HEK293 (cell line): Measurements from ENCODE around the gene WDPCP.

ENCODE experiments used
- CTCF ChIA-PET: fragments of 350-600 bp; formaldehyde crosslinking; extraction: SDS; loops from one replicate; lab custom pipeline; 2021; ENCODE audit warnings: antibody characterized with exemption; lab: Yijun Ruan, JAX
- POLR2A ChIA-PET: fragments of 300-600 bp; formaldehyde crosslinking; extraction: SDS; loops from one replicate; lab custom pipeline; 2020; ENCODE audit warnings: antibody characterized with exemption, inconsistent platforms; lab: Yijun Ruan, JAX
- H3K27ac ChIP-seq: fragments of 200-500 bp; sonication (Bioruptor generic); 2 replicates; pipeline ENCODE4 v1.5.1; 2014; ENCODE audit warnings: low read depth, low read length, control low read depth, inconsistent platforms; ENCODE audit errors: extremely low read depth
- H3K36me3 ChIP-seq, 2 experiments: fragments of 200-500 bp in 1 of 2; sonication (Bioruptor generic) in 1 of 2; 1 replicate in 1 of 2; 2 replicates in 1 of 2; pipeline ENCODE4 v1.5.1; 2014 to 2017; ENCODE audit warnings: inconsistent platforms in 2 of 2, low read length in 2 of 2; ENCODE audit not compliant: control insufficient read depth in 2 of 2, insufficient read depth in 1 of 2
- H3K4me1 ChIP-seq: fragments of 200-500 bp; sonication (Bioruptor generic); 2 replicates; pipeline ENCODE4 v1.5.1; 2014; ENCODE audit warnings: mild to moderate bottlenecking, low read length, inconsistent platforms; ENCODE audit not compliant: control insufficient read depth, insufficient read depth
- H3K4me3 ChIP-seq: 2 replicates; pipeline ENCODE4 v1.5.1; 2011; ENCODE audit warnings: low read depth, mild to moderate bottlenecking, control low read depth, low read length, moderate library complexity
- H3K9me3 ChIP-seq: fragments of 200-500 bp; sonication (Bioruptor generic); 2 replicates; pipeline ENCODE4 v1.5.1; 2014; ENCODE audit warnings: low read depth, low read length, inconsistent platforms; ENCODE audit not compliant: control insufficient read depth, insufficient read depth
- INSM2 ChIP-seq: fragments of 450-650 bp; formaldehyde crosslinking; IDR thresholded peaks from 2 replicates; pipeline ENCODE4 v1.5.1; 2016; ENCODE audit warnings: missing biosample characterization, missing genetic modification characterization
- KLF1 ChIP-seq: fragments of 450-650 bp; formaldehyde crosslinking; IDR thresholded peaks from 2 replicates; pipeline ENCODE4 v1.5.1; 2016; ENCODE audit warnings: missing biosample characterization, missing genetic modification characterization
- KLF10 ChIP-seq: fragments of 450-650 bp; IDR thresholded peaks from 2 replicates; pipeline ENCODE4 v1.5.1; 2018; ENCODE audit warnings: missing biosample characterization, mild to moderate bottlenecking, missing genetic modification characterization
- MYNN ChIP-seq: fragments of 450-650 bp; formaldehyde crosslinking; IDR thresholded peaks from 2 replicates; pipeline ENCODE4 v1.5.1; 2016; ENCODE audit warnings: missing biosample characterization, missing genetic modification characterization, borderline replicate concordance
- MZF1 ChIP-seq: fragments of 450-650 bp; formaldehyde crosslinking; IDR thresholded peaks from 2 replicates; pipeline ENCODE4 v1.5.1; 2017; ENCODE audit warnings: missing biosample characterization, missing genetic modification characterization, borderline replicate concordance
- ZBTB17 ChIP-seq: fragments of 450-650 bp; formaldehyde crosslinking; IDR thresholded peaks from 2 replicates; pipeline ENCODE4 v1.5.1; 2016; ENCODE audit warnings: missing biosample characterization, missing genetic modification characterization
- ZBTB7A ChIP-seq: fragments of 450-650 bp; formaldehyde crosslinking; IDR thresholded peaks from 2 replicates; pipeline ENCODE4 v1.5.1; 2016; ENCODE audit warnings: low read depth, missing biosample characterization, missing genetic modification characterization
- ZFP69B ChIP-seq: fragments of 450-650 bp; formaldehyde crosslinking; IDR thresholded peaks from 2 replicates; pipeline ENCODE4 v1.5.1; 2016; ENCODE audit warnings: missing biosample characterization, missing genetic modification characterization
- ZNF132 ChIP-seq: fragments of 450-650 bp; formaldehyde crosslinking; IDR thresholded peaks from 2 replicates; pipeline ENCODE4 v1.5.1; 2017; ENCODE audit warnings: missing biosample characterization, missing genetic modification characterization, borderline replicate concordance
- ZNF146 ChIP-seq: fragments of 450-650 bp; formaldehyde crosslinking; IDR thresholded peaks from 2 replicates; pipeline ENCODE4 v1.5.1; 2016; ENCODE audit warnings: missing biosample characterization, missing genetic modification characterization
- ZNF175 ChIP-seq: fragments of 450-650 bp; formaldehyde crosslinking; IDR thresholded peaks from 2 replicates; pipeline ENCODE4 v1.5.1; 2016; ENCODE audit warnings: missing biosample characterization, missing genetic modification characterization
- ZNF274 ChIP-seq, 2 experiments: fragments of 200-500 bp in 1 of 2; fragments of 450-650 bp in 1 of 2; sonication (Bioruptor generic) in 1 of 2; formaldehyde crosslinking in 1 of 2; IDR thresholded peaks; 2 replicates each; pipeline versions ENCODE4 v1.5.1 to v1.6.1; 2014 to 2016; ENCODE audit warnings: borderline replicate concordance in 1 of 2, inconsistent platforms in 1 of 2, low read length in 1 of 2, missing biosample characterization in 1 of 2, missing genetic modification characterization in 1 of 2
- ZNF416 ChIP-seq: fragments of 450-650 bp; formaldehyde crosslinking; IDR thresholded peaks from 2 replicates; pipeline ENCODE4 v1.5.1; 2016; ENCODE audit warnings: missing biosample characterization, missing genetic modification characterization
- ZNF473 ChIP-seq: fragments of 450-650 bp; formaldehyde crosslinking; IDR thresholded peaks from 2 replicates; pipeline ENCODE4 v1.5.1; 2017; ENCODE audit warnings: missing biosample characterization, missing genetic modification characterization
- ZNF521 ChIP-seq: fragments of 450-650 bp; formaldehyde crosslinking; IDR thresholded peaks from 2 replicates; pipeline ENCODE4 v1.5.1; 2017; ENCODE audit warnings: missing biosample characterization, mild to moderate bottlenecking, missing genetic modification characterization
- ZNF558 ChIP-seq: fragments of 450-650 bp; formaldehyde crosslinking; IDR thresholded peaks from 2 replicates; pipeline ENCODE4 v1.5.1; 2016; ENCODE audit warnings: missing biosample characterization, missing genetic modification characterization
- ZNF664 ChIP-seq: fragments of 450-650 bp; formaldehyde crosslinking; IDR thresholded peaks from 2 replicates; pipeline ENCODE4 v1.5.1; 2016; ENCODE audit warnings: missing biosample characterization, missing genetic modification characterization
- ZNF692 ChIP-seq: fragments of 450-650 bp; formaldehyde crosslinking; IDR thresholded peaks from 2 replicates; pipeline ENCODE4 v1.5.1; 2016; ENCODE audit warnings: missing biosample characterization, missing genetic modification characterization
- ZNF843 ChIP-seq: fragments of 450-650 bp; formaldehyde crosslinking; IDR thresholded peaks from 2 replicates; pipeline ENCODE4 v1.5.1; 2016; ENCODE audit warnings: missing biosample characterization, missing genetic modification characterization
- ZSCAN18 ChIP-seq: fragments of 450-650 bp; formaldehyde crosslinking; IDR thresholded peaks from 2 replicates; pipeline ENCODE4 v1.5.1; 2016; ENCODE audit warnings: missing biosample characterization, missing genetic modification characterization
- ZXDB ChIP-seq: fragments of 450-650 bp; formaldehyde crosslinking; IDR thresholded peaks from 2 replicates; pipeline ENCODE4 v1.5.1; 2016; ENCODE audit warnings: missing biosample characterization, missing genetic modification characterization

The WDPCP gene

GRCh38 chr2:63270717-63271116 lies 317.6 kb downstream of the WDPCP start:
- Histone ChIP-seq H3K9me3 (no peaks in the 10 kb centered on the region), H3K27ac (no peak overlapping the region), H3K4me1 (no peaks in the 10 kb centered on the region), H3K4me3 (no peak overlapping the region), H3K36me3 (no peaks in the 10 kb centered on the region)
- POLR2A ChIA-PET, result no interaction called here
- TF ChIP-seq ZFP69B (tag by site-specific recombination) (no peak), ZNF664 (tag by site-specific recombination) (no peak), ZSCAN18 (tag by site-specific recombination) (no peak), ZNF473 (tag by site-specific recombination) (no peak), INSM2 (tag by site-specific recombination) (no peak), ZNF558 (tag by site-specific recombination) (no peak)
- CTCF ChIA-PET, result no interaction called here

GRCh38 chr2:63268946-63269345 lies 319.3 kb downstream of the WDPCP start:
- TF ChIP-seq ZNF146 (tag by site-specific recombination) (no peak), KLF10 (no peak), ZNF843 (tag by site-specific recombination) (no peak), ZNF274 (IDR thresholded peaks at IDR 0.05; ENCODE audit: low read length) (no peak), ZNF274 (tag by site-specific recombination; IDR thresholded peaks at IDR 0.05; ENCODE audit: borderline replicate concordance) (no peak), ZXDB (no peak), ZNF692 (tag by site-specific recombination) (no peak), ZNF175 (tag by site-specific recombination) (no peak), ZBTB7A (tag by site-specific recombination) (no peak), ZBTB17 (tag by site-specific recombination) (no peak), ZNF416 (tag by site-specific recombination) (no peak), MZF1 (tag by site-specific recombination) (no peak), ZNF132 (tag by site-specific recombination) (no peak), MYNN (tag by site-specific recombination) (no peak), ZNF521 (tag by site-specific recombination) (no peak), KLF1 (tag by site-specific recombination) (no peak), ZNF473 (tag by site-specific recombination) (no peak)
- H3K4me3 ChIP-seq, result no peak overlapping the region
- H3K27ac ChIP-seq, result no peak overlapping the region
- ChIA-PET POLR2A (no interaction called here), CTCF (interaction anchor here (0.5 kb wide), 1 partner anchor 596 kb away, joined by 4 read pairs; no protein-coding TSS in a partner anchor)
- H3K9me3 ChIP-seq, result no peaks in the 10 kb centered on the region
- no peaks in the 10 kb centered on the region for H3K36me3 ChIP-seq
- no peaks in the 10 kb centered on the region for H3K4me1 ChIP-seq
